Stimulated activated CD4-positive, alpha-beta T cell treated with anti-CD3 and anti-CD28 coated beads, Interleukin-4, amount 100 ng/mL, for 4 hours (primary cell): ENCODE results near the gene NFS1.

Source experiments
- DNase-seq, 2 experiments: peaks; one replicate each; pipeline ENCODE4 v3.0.0-alpha.2; 2020

NFS1 gene

GRCh38 chr20:35669221-35669620 is 29.9 kb downstream of the NFS1 start:
- no peak for DNase-seq

GRCh38 chr20:35665949-35666288 is 33.2 kb downstream of the NFS1 start:
- no peak for DNase-seq

- DNase-seq = peak; percentile 86 to 92
These were observed 34.5 kb downstream of the NFS1 start, which contains the start of the genes CPNE1 and RBM12 for GRCh38 chr20:35664466-35665206. Gene CPNE1, minus strand, starts transcription at chr20:35664900. Its CDS starts 31,977 bp downstream, at chr20:35632923. Gene RBM12, minus strand, starts transcription at chr20:35664900. Its CDS starts 9,578 bp downstream, at chr20:35655322.

GRCh38 chr20:35663516-35664465 is 35.4 kb downstream of the NFS1 start:
- peak; percentile 37 to 62 for DNase-seq

GRCh38 chr20:35662551-35662950 is 36.6 kb downstream of the NFS1 start:
- no peak for DNase-seq

- DNase-seq = no peak
These were observed 37.2 kb downstream of the NFS1 start for GRCh38 chr20:35661908-35662307.

- no peak for DNase-seq
These were observed 38.1 kb downstream of the NFS1 start for GRCh38 chr20:35661053-35661452.

- DNase-seq = no peak
These were observed 38.8 kb downstream of the NFS1 start for GRCh38 chr20:35660122-35660937.

GRCh38 chr20:35657271-35657670 is 41.9 kb downstream of the NFS1 start:
- DNase-seq = no peak

GRCh38 chr20:35654415-35654814 is 44.7 kb downstream of the NFS1 start:
- DNase-seq = no peak

- no peak for DNase-seq
These were observed 45.3 kb downstream of the NFS1 start for GRCh38 chr20:35653893-35654292.

- no peak for DNase-seq
These were observed 45.8 kb downstream of the NFS1 start for GRCh38 chr20:35653430-35653734.

GRCh38 chr20:35652641-35653429 is 46.3 kb downstream of the NFS1 start:
- no peak for DNase-seq

GRCh38 chr20:35651958-35652357 is 47.2 kb downstream of the NFS1 start:
- no peak for DNase-seq

GRCh38 chr20:35650632-35651031 is 48.5 kb downstream of the NFS1 start:
- no peak for DNase-seq

- DNase-seq = no peak
These were observed 50.3 kb downstream of the NFS1 start for GRCh38 chr20:35648836-35649235.

GRCh38 chr20:35644806-35645205 is 54.3 kb downstream of the NFS1 start:
- no peak for DNase-seq

- DNase-seq = no peak
These were observed 56.1 kb downstream of the NFS1 start for GRCh38 chr20:35643045-35643444.

GRCh38 chr20:35641743-35642142 is 57.4 kb downstream of the NFS1 start:
- DNase-seq = no peak

GRCh38 chr20:35640724-35641123 is 58.4 kb downstream of the NFS1 start:
- no peak for DNase-seq

- DNase-seq = no peak
These were observed 60.4 kb downstream of the NFS1 start for GRCh38 chr20:35638751-35639150.

- no peak for DNase-seq
These were observed 61.9 kb downstream of the NFS1 start for GRCh38 chr20:35637276-35637675.
